Measurements from ENCODE around the gene RNF38. TPM values are rescaled to one million over a fixed set of nuclear protein-coding genes. Genes with fewer than 3 reads are reported as not detected.

Gene RNF38
- total RNA-seq, 2 experiments from 2014 or later, result 88.1 to 104 TPM

DNA sequence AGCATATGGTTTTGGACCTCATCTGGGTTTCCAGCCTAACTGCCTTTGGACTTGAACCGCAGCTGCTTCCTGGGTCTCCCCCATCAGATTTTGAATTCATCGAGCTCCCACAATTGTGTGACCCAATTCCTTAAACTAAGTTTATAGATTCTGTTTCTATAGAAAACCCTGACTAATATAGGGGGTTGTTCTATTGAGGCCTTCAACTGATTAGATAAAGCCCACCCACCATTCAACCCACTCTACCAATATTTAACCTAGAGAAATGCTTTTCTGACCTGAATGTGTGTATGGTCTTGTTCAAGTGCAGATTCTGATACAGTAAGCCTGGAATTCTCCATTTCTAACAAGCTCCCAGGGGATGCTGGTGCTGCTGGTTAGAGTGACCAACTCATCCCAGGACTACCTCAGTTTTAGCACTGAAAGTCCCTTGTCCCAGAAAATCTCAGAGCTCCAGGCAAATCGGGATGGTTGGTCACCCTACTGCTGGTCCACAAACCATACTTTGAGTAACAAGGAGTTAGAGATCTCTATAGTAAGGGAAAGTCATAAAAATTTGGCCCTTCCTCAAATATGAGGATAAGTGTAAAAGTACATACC is 110.1 kb downstream of the RNF38 start:
- no peaks in the 10 kb centered on the region for H3K4me1 ChIP-seq (ENCODE audit: insufficient read depth, low read length)
- Mint-ChIP-seq H3K4me3 (no peak overlapping the region), H3K4me1 (ENCODE audit: low read depth) (no peaks in the 10 kb centered on the region), H3K9me3 (no peaks in the 10 kb centered on the region), H3K27ac (no peak overlapping the region), H3K27me3 (no peaks in the 10 kb centered on the region), H3K36me3 (ENCODE audit: low read depth) (no peaks in the 10 kb centered on the region)
- no peak overlapping the region for H3K4me3 ChIP-seq (ENCODE audit: low read length)
- H3K27me3 ChIP-seq (ENCODE audit: control insufficient read depth in 1 of 2, insufficient read depth in 2 of 2, low read length in 2 of 2), result no peaks in the 10 kb centered on the region
- intact Hi-C loops (cut with DNase I, micrococcal nuclease), result no loop called here
- CTCF ChIA-PET, result interaction anchor here (0.8 kb wide), 1 partner anchor 139 kb away, joined by 3 read pairs; no protein-coding TSS in a partner anchor
- no peaks in the 10 kb centered on the region for H3K9me3 ChIP-seq (ENCODE audit: control insufficient read depth in 1 of 2, insufficient read depth in 1 of 2, low read length in 2 of 2)
- no peak overlapping the region for H3K27ac ChIP-seq (ENCODE audit: low read depth in 1 of 2, low read length in 2 of 2)
- DNase-seq, result no peak
- POLR2A ChIA-PET, result no interaction called here
- TF ChIP-seq, protein P1, sequence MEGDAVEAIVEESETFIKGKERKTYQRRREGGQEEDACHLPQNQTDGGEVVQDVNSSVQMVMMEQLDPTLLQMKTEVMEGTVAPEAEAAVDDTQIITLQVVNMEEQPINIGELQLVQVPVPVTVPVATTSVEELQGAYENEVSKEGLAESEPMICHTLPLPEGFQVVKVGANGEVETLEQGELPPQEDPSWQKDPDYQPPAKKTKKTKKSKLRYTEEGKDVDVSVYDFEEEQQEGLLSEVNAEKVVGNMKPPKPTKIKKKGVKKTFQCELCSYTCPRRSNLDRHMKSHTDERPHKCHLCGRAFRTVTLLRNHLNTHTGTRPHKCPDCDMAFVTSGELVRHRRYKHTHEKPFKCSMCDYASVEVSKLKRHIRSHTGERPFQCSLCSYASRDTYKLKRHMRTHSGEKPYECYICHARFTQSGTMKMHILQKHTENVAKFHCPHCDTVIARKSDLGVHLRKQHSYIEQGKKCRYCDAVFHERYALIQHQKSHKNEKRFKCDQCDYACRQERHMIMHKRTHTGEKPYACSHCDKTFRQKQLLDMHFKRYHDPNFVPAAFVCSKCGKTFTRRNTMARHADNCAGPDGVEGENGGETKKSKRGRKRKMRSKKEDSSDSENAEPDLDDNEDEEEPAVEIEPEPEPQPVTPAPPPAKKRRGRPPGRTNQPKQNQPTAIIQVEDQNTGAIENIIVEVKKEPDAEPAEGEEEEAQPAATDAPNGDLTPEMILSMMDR (IDR thresholded peaks at IDR 0.05), result no peak
- no peaks in the 10 kb centered on the region for H3K36me3 ChIP-seq (ENCODE audit: insufficient read depth, low read length)
- ATAC-seq (ENCODE audit: poor library complexity), result no peak

DNA sequence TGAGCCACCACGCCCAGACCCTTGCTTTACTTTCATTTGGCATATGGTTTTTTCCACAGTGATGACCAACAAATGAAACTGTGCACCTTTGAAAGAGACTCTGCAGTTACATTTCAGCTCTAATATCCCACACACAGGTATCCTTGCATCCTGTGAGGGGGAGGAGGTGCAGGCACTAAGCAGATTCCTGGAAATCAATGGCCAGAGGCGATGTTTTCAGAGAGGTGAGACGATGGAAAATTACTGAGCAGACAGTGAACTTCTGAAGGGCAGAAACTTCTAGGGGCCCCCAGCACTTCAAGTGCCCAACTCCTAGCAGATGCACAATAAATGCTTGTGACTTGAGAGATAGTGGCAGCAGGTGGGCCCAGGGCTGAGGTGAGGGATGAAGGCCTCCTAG is 112.0 kb downstream of the RNF38 start:
- H3K4me3 Mint-ChIP-seq, result no peak overlapping the region
- Histone ChIP-seq H3K4me3 (ENCODE audit: low read length) (no peak overlapping the region), H3K27me3 (ENCODE audit: control insufficient read depth in 1 of 2, insufficient read depth in 2 of 2, low read length in 2 of 2) (no peaks in the 10 kb centered on the region), H3K36me3 (ENCODE audit: insufficient read depth, low read length) (no peaks in the 10 kb centered on the region), H3K27ac (ENCODE audit: low read depth in 1 of 2, low read length in 2 of 2) (no peak overlapping the region), H3K4me1 (ENCODE audit: insufficient read depth, low read length) (no peaks in the 10 kb centered on the region), H3K9me3 (ENCODE audit: control insufficient read depth in 1 of 2, insufficient read depth in 1 of 2, low read length in 2 of 2) (no peaks in the 10 kb centered on the region)
- H3K36me3 Mint-ChIP-seq (ENCODE audit: low read depth), result no peaks in the 10 kb centered on the region
- H3K9me3 Mint-ChIP-seq, result no peaks in the 10 kb centered on the region
- TF ChIP-seq, protein P1 (IDR thresholded peaks at IDR 0.05), result no peak
- ChIA-PET CTCF (no interaction called here), POLR2A (no interaction called here)
- intact Hi-C loops (cut with DNase I, micrococcal nuclease), result no loop called here
- H3K4me1 Mint-ChIP-seq (ENCODE audit: low read depth), result no peaks in the 10 kb centered on the region
- no peak overlapping the region for H3K27ac Mint-ChIP-seq
- H3K27me3 Mint-ChIP-seq, result no peaks in the 10 kb centered on the region
- no peak for ATAC-seq (ENCODE audit: poor library complexity)
- no peak for DNase-seq

Other genes starting within 250 kb of the RNF38 start
- under 1 TPM; 0.22 to 0.36 TPM for gene CCIN, start 230.9 kb downstream of the RNF38 start, total RNA-seq
- 10 to 100 TPM; 32.0 to 32.8 TPM for gene CLTA, start 209.3 kb downstream of the RNF38 start, total RNA-seq
- gene GNE, start 141.8 kb downstream of the RNF38 start, total RNA-seq, result 10 to 100 TPM; 12.5 to 14.6 TPM
- under 1 TPM; 0.42 to 0.47 TPM for gene MELK, start 172.6 kb upstream of the RNF38 start, total RNA-seq